AG04450 (cell line): ENCODE results near the gene ADIG. TPM values are rescaled to one million over a fixed set of nuclear protein-coding genes. Genes with fewer than 3 reads are reported as not detected.

Source experiments
- CTCF ChIA-PET: fragments of 300-600, 350-600 bp; formaldehyde crosslinking; extraction: SDS; loops from one replicate; lab custom pipeline; 2022; ENCODE audit warnings: antibody characterized with exemption, inconsistent platforms; lab: Charles Lee
- POLR2A ChIA-PET: fragments of 350-600 bp; formaldehyde crosslinking; extraction: SDS; loops from one replicate; lab custom pipeline; 2021; ENCODE audit warnings: antibody characterized with exemption, inconsistent platforms; lab: Yijun Ruan, JAX
- DNase-seq: peaks from one replicate; pipeline ENCODE4 v3.0.0-alpha.2; 2011; ENCODE audit warnings: low read depth, low spot score
- H3K27ac ChIP-seq: one replicate; pipeline ENCODE4 v1.5.1; 2012; ENCODE audit warnings: low read depth, low read length, control low read depth
- H3K27me3 ChIP-seq: one replicate; pipeline ENCODE4 v1.6.0; 2012; ENCODE audit warnings: low read length; ENCODE audit not compliant: control insufficient read depth, insufficient read depth
- H3K4me3 ChIP-seq: 2 replicates; pipeline ENCODE4 v1.5.1; 2011; ENCODE audit warnings: mild to moderate bottlenecking, low read depth, low read length, control low read depth
- H3K9me3 ChIP-seq: 2 replicates; pipeline ENCODE4 v1.5.1; 2012; ENCODE audit warnings: low read length; ENCODE audit not compliant: control insufficient read depth, insufficient read depth
- CTCF ChIP-seq: IDR thresholded peaks from 2 replicates; pipeline ENCODE4 v1.5.1; 2011; ENCODE audit warnings: low read depth, low read length, control low read depth, inconsistent platforms
- polyA plus RNA-seq: library from polyadenylated mRNA; depleted of rRNA; stranded (reverse); fragments of >200 nt; gene quantifications from 2 replicates; pipeline ENCODE4 v1.2.3, GENCODE V29; 2011

ADIG gene
- polyA plus RNA-seq, 1 experiment = not detected

GRCh38 chr20:38620441-38620840, 39.4 kb downstream of the ADIG start:
- no peak for TF ChIP-seq CTCF
- H3K27me3 ChIP-seq = peaks cover 12% of the 10 kb centered on the region
- no peaks in the 10 kb centered on the region; the same call in 1 of the 2 replicates for H3K9me3 ChIP-seq
- no peak for DNase-seq
- ChIA-PET POLR2A (no interaction called here), CTCF (no interaction called here)
- H3K27ac ChIP-seq = no peak overlapping the region
- H3K4me3 ChIP-seq = no peak overlapping the region

GRCh38 chr20:38623061-38623460, 42.1 kb downstream of the ADIG start:
- Histone ChIP-seq H3K9me3 (no peaks in the 10 kb centered on the region), H3K4me3 (no peak overlapping the region), H3K27ac (no peak overlapping the region), H3K27me3 (peaks cover 10% of the 10 kb centered on the region)
- ChIA-PET POLR2A (no interaction called here), CTCF (no interaction called here)
- no peak for TF ChIP-seq CTCF
- no peak for DNase-seq

- Histone ChIP-seq H3K27me3 (peaks cover 10% of the 10 kb centered on the region), H3K27ac (no peak overlapping the region), H3K4me3 (no peak overlapping the region), H3K9me3 (no peaks in the 10 kb centered on the region)
- no peak for TF ChIP-seq CTCF
- ChIA-PET CTCF (no interaction called here), POLR2A (no interaction called here)
- DNase-seq = no peak
Measured at GRCh38 chr20:38624084-38624483, 43.1 kb downstream of the ADIG start.

- H3K27ac ChIP-seq = no peak overlapping the region
- no peak overlapping the region for H3K4me3 ChIP-seq
- H3K9me3 ChIP-seq = no peaks in the 10 kb centered on the region
- DNase-seq = no peak
- POLR2A ChIA-PET = no interaction called here
- CTCF ChIA-PET = no interaction called here
- H3K27me3 ChIP-seq = peaks cover 12% of the 10 kb centered on the region
- TF ChIP-seq CTCF = no peak
Measured at GRCh38 chr20:38625896-38626295, 44.9 kb downstream of the ADIG start.

GRCh38 chr20:38626921-38627659, 46.1 kb downstream of the ADIG start:
- Histone ChIP-seq H3K4me3 (no peak overlapping the region), H3K27ac (no peak overlapping the region), H3K9me3 (no peaks in the 10 kb centered on the region), H3K27me3 (peaks cover 6% of the 10 kb centered on the region)
- CTCF ChIA-PET = no interaction called here
- POLR2A ChIA-PET = no interaction called here
- DNase-seq = no peak
- no peak for TF ChIP-seq CTCF
